Measurements from ENCODE around the gene ITGAL. TPM values are rescaled to one million over a fixed set of nuclear protein-coding genes. Genes with fewer than 3 reads are reported as not detected.

ITGAL gene
- total and polyA plus RNA-seq, 2 of the 13 experiments (the other 11 are each of a cell fraction or from before 2014, with no cell fraction given) = 0.86 to 1.2 TPM

GRCh38 chr16:30445408-30446202 lies 26.9 kb upstream of the ITGAL start, which contains the start of gene SEPHS2 (continued):
- TF ChIP-seq MYC (CRISPR knock-in tag; IDR thresholded peaks at IDR 0.05; ENCODE audit: borderline replicate concordance) = peak; percentile 69
- peak; percentile 22; the same call in 1 of the 2 replicates for TF ChIP-seq ZNF644 (CRISPR knock-in tag; IDR thresholded peaks at IDR 0.05; ENCODE audit: low read depth)
- TF ChIP-seq PRDM10 (CRISPR knock-in tag; IDR thresholded peaks at IDR 0.05; ENCODE audit: low read depth) = no peak
- TF ChIP-seq SP1 (IDR thresholded peaks at IDR 0.05) = no peak
- TF ChIP-seq SP1 (CRISPR knock-in tag; IDR thresholded peaks at IDR 0.05) = peak; percentile 44; the same call in 1 of the 2 replicates
- TF ChIP-seq MIER2 (CRISPR knock-in tag; IDR thresholded peaks at IDR 0.05) = no peak
- 0 out of 2 replicates have a peak, but pooled peaks have one; percentile 40 for TF ChIP-seq ZNF775 (CRISPR knock-in tag; IDR thresholded peaks at IDR 0.05; ENCODE audit: borderline replicate concordance)
- no peak; the same call in 1 of the 2 replicates for TF ChIP-seq ZBTB1 (CRISPR knock-in tag; IDR thresholded peaks at IDR 0.05; ENCODE audit: borderline replicate concordance)
- TF ChIP-seq GATA4 (IDR thresholded peaks at IDR 0.05; ENCODE audit: borderline replicate concordance, low read depth) = peak; percentile 87; the same call in 1 of the 2 replicates
- TF ChIP-seq, protein P1, sequence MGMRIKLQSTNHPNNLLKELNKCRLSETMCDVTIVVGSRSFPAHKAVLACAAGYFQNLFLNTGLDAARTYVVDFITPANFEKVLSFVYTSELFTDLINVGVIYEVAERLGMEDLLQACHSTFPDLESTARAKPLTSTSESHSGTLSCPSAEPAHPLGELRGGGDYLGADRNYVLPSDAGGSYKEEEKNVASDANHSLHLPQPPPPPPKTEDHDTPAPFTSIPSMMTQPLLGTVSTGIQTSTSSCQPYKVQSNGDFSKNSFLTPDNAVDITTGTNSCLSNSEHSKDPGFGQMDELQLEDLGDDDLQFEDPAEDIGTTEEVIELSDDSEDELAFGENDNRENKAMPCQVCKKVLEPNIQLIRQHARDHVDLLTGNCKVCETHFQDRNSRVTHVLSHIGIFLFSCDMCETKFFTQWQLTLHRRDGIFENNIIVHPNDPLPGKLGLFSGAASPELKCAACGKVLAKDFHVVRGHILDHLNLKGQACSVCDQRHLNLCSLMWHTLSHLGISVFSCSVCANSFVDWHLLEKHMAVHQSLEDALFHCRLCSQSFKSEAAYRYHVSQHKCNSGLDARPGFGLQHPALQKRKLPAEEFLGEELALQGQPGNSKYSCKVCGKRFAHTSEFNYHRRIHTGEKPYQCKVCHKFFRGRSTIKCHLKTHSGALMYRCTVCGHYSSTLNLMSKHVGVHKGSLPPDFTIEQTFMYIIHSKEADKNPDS (CRISPR knock-in tag; IDR thresholded peaks at IDR 0.05) = no peak; the same call in 1 of the 2 replicates
- TF ChIP-seq SAP130 (CRISPR knock-in tag; IDR thresholded peaks at IDR 0.05; ENCODE audit: low read depth) = peak; percentile 88
- no peak for TF ChIP-seq NFRKB (IDR thresholded peaks at IDR 0.05)
- 0 out of 2 replicates have a peak, but pooled peaks have one; percentile 82 for TF ChIP-seq GLI4 (CRISPR knock-in tag; IDR thresholded peaks at IDR 0.05; ENCODE audit: borderline replicate concordance)
- TF ChIP-seq, protein P2, sequence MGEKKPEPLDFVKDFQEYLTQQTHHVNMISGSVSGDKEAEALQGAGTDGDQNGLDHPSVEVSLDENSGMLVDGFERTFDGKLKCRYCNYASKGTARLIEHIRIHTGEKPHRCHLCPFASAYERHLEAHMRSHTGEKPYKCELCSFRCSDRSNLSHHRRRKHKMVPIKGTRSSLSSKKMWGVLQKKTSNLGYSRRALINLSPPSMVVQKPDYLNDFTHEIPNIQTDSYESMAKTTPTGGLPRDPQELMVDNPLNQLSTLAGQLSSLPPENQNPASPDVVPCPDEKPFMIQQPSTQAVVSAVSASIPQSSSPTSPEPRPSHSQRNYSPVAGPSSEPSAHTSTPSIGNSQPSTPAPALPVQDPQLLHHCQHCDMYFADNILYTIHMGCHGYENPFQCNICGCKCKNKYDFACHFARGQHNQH (CRISPR knock-in tag; IDR thresholded peaks at IDR 0.05) = peak; percentile 52; the same call in 1 of the 2 replicates
- peak; percentile 72 for TF ChIP-seq TFDP2 (CRISPR knock-in tag; IDR thresholded peaks at IDR 0.05)
- TF ChIP-seq ZFP1 (CRISPR knock-in tag; IDR thresholded peaks at IDR 0.05) = no peak
- TF ChIP-seq NAIF1 (CRISPR knock-in tag; IDR thresholded peaks at IDR 0.05; ENCODE audit: borderline replicate concordance) = no peak
- TF ChIP-seq FOSL2 (CRISPR knock-in tag; IDR thresholded peaks at IDR 0.05) = peak; percentile 65; the same call in 1 of the 2 replicates
